Measurements from ENCODE around the gene FGF18. TPM values are rescaled to one million over a fixed set of nuclear protein-coding genes. Genes with fewer than 3 reads are reported as not detected.
"Not testable (repeated sequence)": the region's sequence is repeated elsewhere in the genome, so short reads cannot be mapped to it uniquely, and the experiment has no call there.

The FGF18 gene
- total RNA-seq, 2 experiments from 2014 or later: not detected

DNA sequence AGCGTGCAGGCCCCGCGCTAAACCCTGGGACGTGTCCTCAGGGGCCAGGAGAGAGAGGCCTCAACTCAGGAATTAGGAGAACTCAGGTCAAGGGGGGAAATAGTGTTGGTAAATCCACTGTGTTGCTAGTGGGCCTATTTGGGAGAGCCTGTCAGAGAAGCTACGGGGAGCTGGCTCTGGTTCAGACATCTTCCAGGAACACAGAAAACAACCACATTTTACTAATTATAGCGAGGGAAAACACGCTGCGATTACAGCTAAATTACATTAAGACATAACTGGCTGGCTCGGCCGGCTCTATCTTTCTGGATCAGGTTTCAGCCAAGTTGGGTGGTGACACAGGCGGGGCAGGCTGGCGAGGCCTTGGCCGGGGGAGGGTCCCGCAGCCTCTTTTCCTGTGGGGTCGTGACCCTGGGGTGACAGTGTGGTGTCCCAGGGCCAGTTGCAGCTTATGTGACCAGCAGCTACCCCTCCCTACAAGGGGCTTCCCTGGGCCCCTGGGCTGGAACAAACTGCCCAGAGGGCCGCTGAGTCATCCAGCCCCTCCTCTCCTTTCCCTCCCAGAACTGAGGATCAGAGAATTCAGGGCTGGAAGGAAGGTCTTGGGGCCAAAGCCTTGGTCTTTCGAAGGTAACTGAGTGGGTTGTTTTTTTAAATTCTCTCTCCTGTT is 75.1 kb downstream of the FGF18 start:
- ChIA-PET POLR2A (no interaction called here), CTCF (no interaction called here)
- no peaks in the 10 kb centered on the region for H3K36me3 Mint-ChIP-seq (ENCODE audit: low read depth)
- no peaks in the 10 kb centered on the region for H3K9me3 Mint-ChIP-seq
- no peak overlapping the region for H3K4me3 Mint-ChIP-seq
- no peak overlapping the region for H3K27ac Mint-ChIP-seq
- no peaks in the 10 kb centered on the region for H3K4me1 Mint-ChIP-seq
- DNase-seq: no peak
- H3K27me3 Mint-ChIP-seq: peaks cover 2% of the 10 kb centered on the region

GRCh38 chr5:171495122-171495700 is 75.8 kb downstream of the FGF18 start:
- H3K4me3 Mint-ChIP-seq: no peak overlapping the region
- H3K36me3 Mint-ChIP-seq (ENCODE audit: low read depth): no peaks in the 10 kb centered on the region
- no peak for DNase-seq
- H3K9me3 Mint-ChIP-seq: no peaks in the 10 kb centered on the region
- CTCF ChIA-PET: no interaction called here
- no peaks in the 10 kb centered on the region for H3K4me1 Mint-ChIP-seq
- POLR2A ChIA-PET: no interaction called here
- peaks cover 2% of the 10 kb centered on the region for H3K27me3 Mint-ChIP-seq
- H3K27ac Mint-ChIP-seq: no peak overlapping the region

DNA sequence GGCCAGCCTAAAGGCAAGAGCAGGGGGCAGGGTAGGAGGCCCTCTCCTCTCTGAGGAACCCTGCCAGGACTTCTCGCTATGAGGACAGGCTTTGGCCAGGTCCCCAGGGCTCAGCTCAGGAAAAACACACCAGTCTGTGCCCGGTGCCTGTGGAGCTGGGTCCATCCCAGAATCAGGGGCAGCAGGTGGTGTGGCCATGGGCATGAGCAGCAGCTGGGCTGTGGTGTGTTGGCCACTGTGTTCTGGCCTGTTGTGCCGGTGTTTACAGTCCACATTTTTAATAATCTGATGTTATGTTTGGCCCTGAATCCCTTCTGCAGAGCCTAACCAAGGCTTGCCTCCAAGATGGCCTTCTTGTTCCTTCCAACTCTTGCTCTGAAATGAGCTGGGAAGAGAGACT is 77.0 kb downstream of the FGF18 start:
- POLR2A ChIA-PET: no interaction called here
- Mint-ChIP-seq H3K9me3 (no peaks in the 10 kb centered on the region), H3K36me3 (ENCODE audit: low read depth) (no peaks in the 10 kb centered on the region), H3K27ac (no peak overlapping the region), H3K27me3 (no peaks in the 10 kb centered on the region), H3K4me3 (no peak overlapping the region), H3K4me1 (no peaks in the 10 kb centered on the region)
- CTCF ChIA-PET: no interaction called here
- no peak for DNase-seq

DNA sequence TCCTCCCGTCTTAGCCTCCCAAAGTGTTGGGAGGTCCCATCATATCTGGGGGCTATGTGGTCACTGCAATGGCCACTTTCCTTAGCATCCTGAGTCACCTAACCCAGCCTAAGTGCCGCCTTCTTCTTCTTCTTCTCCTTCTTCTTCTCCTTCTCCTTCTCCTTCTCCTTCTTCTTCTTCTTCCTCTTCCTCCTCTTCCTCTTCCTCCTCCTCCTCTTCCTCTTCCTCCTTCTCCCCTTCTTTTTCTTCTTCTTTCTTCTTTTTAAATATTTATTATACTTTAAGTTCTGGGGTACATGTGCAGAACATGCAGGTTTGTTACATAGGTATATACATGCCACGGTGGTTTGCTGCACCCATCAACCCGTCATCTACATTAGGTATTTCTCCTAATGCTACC is 78.0 kb downstream of the FGF18 start:
- H3K36me3 Mint-ChIP-seq (ENCODE audit: low read depth); H3K27ac Mint-ChIP-seq; H3K4me1 Mint-ChIP-seq; H3K4me3 Mint-ChIP-seq; CTCF ChIA-PET; POLR2A ChIA-PET; H3K9me3 Mint-ChIP-seq; DNase-seq; H3K27me3 Mint-ChIP-seq: not testable (repeated sequence)

DNA sequence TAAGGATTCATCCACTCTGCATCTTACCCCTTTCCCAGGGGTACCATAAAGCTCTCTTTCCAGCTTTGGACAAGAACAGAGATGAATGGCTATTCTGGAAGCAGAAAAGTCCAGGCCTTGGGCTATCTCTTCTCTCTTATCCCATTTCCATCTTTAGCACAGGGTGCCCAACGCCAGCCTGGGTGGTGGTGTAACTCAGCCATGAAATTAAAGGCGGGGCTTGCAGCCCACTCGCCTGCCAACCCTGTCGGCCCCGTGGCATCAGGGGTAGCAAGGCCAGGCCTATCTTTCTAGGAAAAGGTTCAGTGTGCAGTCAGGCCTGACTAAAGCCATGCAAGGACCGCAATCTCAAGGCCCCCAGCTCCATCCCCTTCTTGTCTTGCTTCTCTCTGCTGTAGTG is 78.7 kb downstream of the FGF18 start:
- CTCF ChIA-PET: no interaction called here
- POLR2A ChIA-PET: no interaction called here
- no peaks in the 10 kb centered on the region for H3K27me3 Mint-ChIP-seq

GRCh38 chr5:171499611-171500010 is 80.2 kb downstream of the FGF18 start:
- H3K4me3 Mint-ChIP-seq: no peak overlapping the region
- no peaks in the 10 kb centered on the region for H3K27me3 Mint-ChIP-seq
- no peaks in the 10 kb centered on the region for H3K4me1 Mint-ChIP-seq
- ChIA-PET POLR2A (no interaction called here), CTCF (no interaction called here)
- no peak overlapping the region for H3K27ac Mint-ChIP-seq
- H3K36me3 Mint-ChIP-seq (ENCODE audit: low read depth): no peaks in the 10 kb centered on the region
- no peaks in the 10 kb centered on the region for H3K9me3 Mint-ChIP-seq
- no peak for DNase-seq

More for the DNA sequence above, 78.7 kb downstream of the FGF18 start:
- no peak overlapping the region for H3K27ac Mint-ChIP-seq
- no peaks in the 10 kb centered on the region for H3K4me1 Mint-ChIP-seq
- H3K36me3 Mint-ChIP-seq (ENCODE audit: low read depth): no peaks in the 10 kb centered on the region
- no peaks in the 10 kb centered on the region for H3K9me3 Mint-ChIP-seq
- H3K4me3 Mint-ChIP-seq: no peak overlapping the region
- no peak for DNase-seq

DNA sequence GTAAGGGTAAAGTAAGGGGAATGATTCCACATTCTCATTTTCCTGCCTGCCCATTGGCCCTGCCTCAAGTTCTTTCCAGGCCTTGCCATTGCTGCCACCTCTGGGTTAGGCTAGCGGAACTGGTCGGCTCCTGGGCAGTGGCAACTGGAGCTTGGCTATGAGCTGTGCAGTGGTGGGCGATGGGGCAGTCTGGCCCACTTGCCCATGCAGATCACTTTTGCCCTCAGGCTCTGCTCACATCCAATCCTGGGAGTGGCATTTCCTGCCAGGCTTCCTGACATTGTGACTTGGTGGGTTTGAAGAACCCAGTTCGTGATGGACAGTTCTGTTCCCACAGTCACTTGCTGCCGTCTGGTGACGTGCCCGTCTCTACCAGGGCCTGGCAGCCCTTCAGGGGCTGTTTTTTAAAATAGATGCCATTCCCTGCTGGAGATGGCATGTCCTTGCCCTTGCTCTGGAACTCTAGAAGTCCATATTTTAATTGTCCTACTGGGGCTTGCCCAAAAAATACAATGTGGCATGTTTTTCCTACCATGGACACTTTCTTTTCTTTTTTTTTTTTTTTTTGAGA is 86.1 kb downstream of the FGF18 start:
- Mint-ChIP-seq H3K27me3 (peaks cover 3% of the 10 kb centered on the region), H3K36me3 (ENCODE audit: low read depth) (no peaks in the 10 kb centered on the region)

GRCh38 chr5:171506951-171507350 is 87.5 kb downstream of the FGF18 start:
- no peaks in the 10 kb centered on the region for H3K4me1 Mint-ChIP-seq
- ChIA-PET CTCF (no interaction called here), POLR2A (no interaction called here)
- H3K36me3 Mint-ChIP-seq (ENCODE audit: low read depth): no peaks in the 10 kb centered on the region
- H3K4me3 Mint-ChIP-seq: no peak overlapping the region
- no peaks in the 10 kb centered on the region for H3K9me3 Mint-ChIP-seq
- H3K27me3 Mint-ChIP-seq: peaks cover 6% of the 10 kb centered on the region
- DNase-seq: no peak
- H3K27ac Mint-ChIP-seq: no peak overlapping the region

More for the DNA sequence above, 86.1 kb downstream of the FGF18 start:
- H3K9me3 Mint-ChIP-seq: no peaks in the 10 kb centered on the region
- H3K27ac Mint-ChIP-seq: no peak overlapping the region
- no peak for DNase-seq
- POLR2A ChIA-PET: no interaction called here
- H3K4me1 Mint-ChIP-seq: no peaks in the 10 kb centered on the region
- CTCF ChIA-PET: interaction anchor here (0.7 kb wide), 1 partner anchor 572 kb away, joined by 3 read pairs; no protein-coding TSS in a partner anchor
- no peak overlapping the region for H3K4me3 Mint-ChIP-seq

Other genes starting within 250 kb of the FGF18 start
- gene TLX3, start 110.4 kb upstream of the FGF18 start, total RNA-seq: not detected
- 1,000 to 10,000 TPM; 1,119 to 1,157 TPM for gene NPM1, start 31.8 kb upstream of the FGF18 start, total RNA-seq